Stimulated activated CD4-positive, alpha-beta T cell treated with anti-CD3 and anti-CD28 coated beads, Interleukin-1b, Interleukin-23, amount 100 ng/mL, for 1 hour (primary cell): ENCODE measurements around the gene MED12L.

Experiments used
- DNase-seq, 2 donors: peaks; one replicate each; pipeline ENCODE4 v3.0.0-alpha.2; 2020; ENCODE audit warnings: low read depth in 2 of 2

The MED12L gene

GRCh38 chr3:151419806-151420205 lies 334.3 kb downstream of the MED12L start:
- no peak for DNase-seq

- no peak for DNase-seq
Observed at GRCh38 chr3:151421938-151422337, 336.5 kb downstream of the MED12L start.

- DNase-seq = no peak
Observed at GRCh38 chr3:151423091-151423490, 337.6 kb downstream of the MED12L start.

GRCh38 chr3:151425627-151426340 lies 340.3 kb downstream of the MED12L start:
- no peak for DNase-seq

GRCh38 chr3:151426341-151426657 lies 340.8 kb downstream of the MED12L start:
- no peak for DNase-seq

- no peak for DNase-seq
Observed at GRCh38 chr3:151428386-151428785, 342.9 kb downstream of the MED12L start.

GRCh38 chr3:151430821-151431484 lies 345.5 kb downstream of the MED12L start:
- DNase-seq = no peak

- no peak for DNase-seq
Observed at GRCh38 chr3:151431940-151432339, 346.5 kb downstream of the MED12L start.

GRCh38 chr3:151432616-151433372 lies 347.3 kb downstream of the MED12L start:
- no peak for DNase-seq

- DNase-seq = no peak
Observed at GRCh38 chr3:151434151-151434890, 348.9 kb downstream of the MED12L start.

GRCh38 chr3:151436675-151437446 lies 351.4 kb downstream of the MED12L start:
- DNase-seq = no peak

GRCh38 chr3:151437906-151438305 lies 352.4 kb downstream of the MED12L start:
- DNase-seq = no peak

- DNase-seq = no peak
Observed at GRCh38 chr3:151439652-151440125, 354.2 kb downstream of the MED12L start.

GRCh38 chr3:151440940-151441339 lies 355.5 kb downstream of the MED12L start:
- no peak for DNase-seq

- DNase-seq = no peak
Observed at GRCh38 chr3:151443583-151443982, 358.1 kb downstream of the MED12L start.

- no peak for DNase-seq
Observed at GRCh38 chr3:151445273-151446001, 360.0 kb downstream of the MED12L start.

GRCh38 chr3:151446002-151446340 lies 360.5 kb downstream of the MED12L start:
- no peak for DNase-seq

GRCh38 chr3:151452368-151452767 lies 366.9 kb downstream of the MED12L start:
- DNase-seq = no peak

- no peak for DNase-seq
Observed at GRCh38 chr3:151452841-151453240, 367.4 kb downstream of the MED12L start.

GRCh38 chr3:151456065-151456464 lies 370.6 kb downstream of the MED12L start:
- no peak for DNase-seq

- DNase-seq = no peak
Observed at GRCh38 chr3:151459358-151459757, 373.9 kb downstream of the MED12L start.
